ENCODE results near the gene PPM1M. TPM values are rescaled to one million over a fixed set of nuclear protein-coding genes. Genes with fewer than 3 reads are reported as not detected.

PPM1M gene
- total RNA-seq, 4 donors from 2014 or later: 2.0 to 8.4 (median 6.2) TPM

- 67 to 71% methylated on average over 5 to 8 of the region's 8 CpGs for WGBS, 2 donors (ENCODE audit: low coverage in 1 of 2)
- in situ Hi-C loops (cut with MboI; ENCODE audit: low pct_ligation_motif_present in 1 of 4, low pct_unique_long_range_greater_than_20kb in 1 of 4, low sequenced_read_pairs in 3 of 4): loop anchor here in 2 of 4 donors (5.0 to 10.0 kb wide), 2 partner anchors 52 to 54 kb away; partner anchors contain the start of gene TWF2 (in 1 of the 2)
- H3K27ac ChIP-seq: peak overlapping the region; percentile 98 to 99 (median 98)
Observed at GRCh38 chr3:52286777-52287110, 41.2 kb downstream of the PPM1M start.

DNA sequence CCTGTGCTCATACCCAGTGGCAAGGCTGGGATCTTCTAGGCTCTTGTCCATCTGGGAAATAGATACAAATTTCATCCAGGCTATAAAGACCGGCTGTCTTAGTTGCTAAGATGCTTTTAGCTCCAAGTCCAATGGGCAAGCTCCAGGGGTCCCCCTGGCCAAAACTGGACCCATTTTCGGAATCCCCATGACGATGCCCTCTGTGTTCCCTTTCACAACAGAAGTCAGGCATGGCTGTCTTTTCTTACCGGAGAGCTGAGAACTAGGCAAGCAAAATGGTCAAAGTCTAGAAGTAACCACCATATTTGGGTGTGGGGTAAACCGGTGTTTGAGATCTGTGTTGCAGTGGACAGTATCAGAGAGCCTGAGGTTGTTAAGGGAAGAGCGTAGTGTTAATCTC lies 43.1 kb downstream of the PPM1M start:
- in situ Hi-C loops (cut with MboI; ENCODE audit: low pct_ligation_motif_present in 1 of 4, low pct_unique_long_range_greater_than_20kb in 1 of 4, low sequenced_read_pairs in 3 of 4): loop anchor here in 2 of 4 donors (5.0 to 10.0 kb wide), 2 partner anchors 54 to 56 kb away; partner anchors contain the start of gene TWF2 (in 1 of the 2)
- H3K36me3 ChIP-seq: no peaks in the 10 kb centered on the region
- DNase-seq: no peak
- TF ChIP-seq CTCF (IDR thresholded peaks at IDR 0.05) (no peak), POLR2A (IDR thresholded peaks at IDR 0.05) (no peak), POLR2AphosphoS5 (IDR thresholded peaks at IDR 0.05) (no peak), EP300 (IDR thresholded peaks at IDR 0.05; ENCODE audit: low read depth) (no peak)
- H3K4me3 ChIP-seq: peak overlapping the region in 2 of 4 donors; percentile 76 to 87
- peaks cover 16 to 50% (median 31%) of the 10 kb centered on the region in 4 donors for H3K4me1 ChIP-seq
- peak overlapping the region; percentile 98 to 99 (median 98) for H3K27ac ChIP-seq
- 84 to 88% methylated on average over 4 to 6 of the region's 6 CpGs for WGBS, 2 donors (ENCODE audit: low coverage in 1 of 2)
- intact Hi-C loops (cut with DNase I; ENCODE audit: low total_unique reads): loop anchor here (10.0 kb wide), 1 partner anchor 1954 kb away; no protein-coding TSS in a partner anchor
- no peaks in the 10 kb centered on the region for H3K9me3 ChIP-seq
- no peaks in the 10 kb centered on the region for H3K27me3 ChIP-seq

More at GRCh38 chr3:52286777-52287110, 41.2 kb downstream of the PPM1M start:
- Histone ChIP-seq H3K36me3 (no peaks in the 10 kb centered on the region), H3K9me3 (no peaks in the 10 kb centered on the region), H3K27me3 (no peaks in the 10 kb centered on the region), H3K4me3 (peak overlapping the region in 3 of 4 donors; percentile 67 to 87 (median 76)), H3K4me1 (peaks cover 15 to 62% (median 34%) of the 10 kb centered on the region in 4 donors)
- DNase-seq: no peak
- TF ChIP-seq EP300 (IDR thresholded peaks at IDR 0.05; ENCODE audit: low read depth) (no peak), POLR2AphosphoS5 (IDR thresholded peaks at IDR 0.05) (no peak), POLR2A (IDR thresholded peaks at IDR 0.05) (no peak), CTCF (IDR thresholded peaks at IDR 0.05) (no peak)
- intact Hi-C loops (cut with DNase I; ENCODE audit: low total_unique reads): loop anchor here (10.0 kb wide), 1 partner anchor 1952 kb away; no protein-coding TSS in a partner anchor

GRCh38 chr3:52289338-52289746 lies 43.8 kb downstream of the PPM1M start:
- 73% methylated on average over 1 of the region's 1 CpG; no CpG with 5 or more reads in 1 of the 2 donors for WGBS, 2 donors (ENCODE audit: low coverage in 1 of 2)
- in situ Hi-C loops (cut with MboI; ENCODE audit: low pct_ligation_motif_present in 1 of 4, low pct_unique_long_range_greater_than_20kb in 1 of 4, low sequenced_read_pairs in 3 of 4) (loop anchor here in 2 of 4 donors (5.0 to 10.0 kb wide), 2 partner anchors 55 to 57 kb away; partner anchors contain the start of gene TWF2 (in 1 of the 2)), intact Hi-C loops (cut with DNase I; ENCODE audit: low total_unique reads) (loop anchor here (10.0 kb wide), 1 partner anchor 1955 kb away; no protein-coding TSS in a partner anchor)
- H3K27ac ChIP-seq: peak overlapping the region; percentile 98 to 99 (median 98)
- peaks cover 0 to 5% (median 0%) of the 10 kb centered on the region in 4 donors for H3K36me3 ChIP-seq
- TF ChIP-seq CTCF (IDR thresholded peaks at IDR 0.05) (no peak), POLR2A (IDR thresholded peaks at IDR 0.05) (peak; percentile 64), POLR2AphosphoS5 (IDR thresholded peaks at IDR 0.05) (peak; percentile 32 to 82 (median 48)), EP300 (IDR thresholded peaks at IDR 0.05; ENCODE audit: low read depth) (no peak)
- no peaks in the 10 kb centered on the region for H3K27me3 ChIP-seq
- H3K4me3 ChIP-seq: no peak overlapping the region
- DNase-seq: peak; percentile 41
- H3K4me1 ChIP-seq: peaks cover 16 to 47% (median 31%) of the 10 kb centered on the region in 4 donors
- H3K9me3 ChIP-seq: no peaks in the 10 kb centered on the region

DNA sequence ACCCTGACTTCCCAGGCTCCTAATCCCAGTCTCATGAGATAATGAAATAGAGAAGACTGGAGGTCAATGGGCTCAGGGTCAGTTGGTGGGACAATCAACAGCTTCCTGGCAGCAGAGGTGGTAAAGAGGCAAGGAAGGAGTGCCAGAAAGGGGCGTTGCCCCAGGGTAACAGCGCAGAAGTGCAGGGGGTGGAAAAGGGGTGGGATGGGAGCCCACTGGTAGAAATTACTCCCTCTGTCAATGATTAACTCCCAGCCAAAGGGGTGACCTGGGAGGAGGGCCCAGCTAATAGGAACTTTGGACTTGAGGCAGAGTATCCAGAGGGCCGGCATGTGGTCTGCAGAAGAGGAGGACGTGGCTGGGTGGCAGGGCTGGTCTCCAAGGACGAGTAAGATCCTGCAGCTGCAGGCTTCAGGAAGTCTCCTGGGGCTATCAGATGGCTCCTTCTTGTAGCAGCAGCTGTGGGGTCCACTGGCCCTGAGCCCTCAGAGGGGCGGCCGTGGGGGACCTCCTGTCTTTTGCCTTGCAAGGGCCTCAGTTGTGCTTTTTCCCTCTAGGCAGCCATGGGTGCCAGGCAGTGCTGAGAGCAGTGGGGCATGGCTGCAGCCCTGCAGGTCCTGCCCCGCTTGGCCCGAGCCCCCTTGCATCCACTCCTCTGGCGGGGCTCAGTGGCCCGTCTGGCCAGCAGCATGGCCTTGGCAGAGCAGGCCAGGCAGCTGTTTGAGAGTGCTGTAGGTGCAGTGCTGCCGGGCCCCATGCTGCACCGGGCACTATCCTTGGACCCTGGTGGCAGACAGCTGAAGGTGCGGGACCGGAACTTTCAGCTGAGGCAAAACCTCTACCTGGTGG lies 44.4 kb downstream of the PPM1M start:
- Histone ChIP-seq H3K27ac (peak overlapping the region; percentile 98 to 99 (median 98)), H3K36me3 (peaks cover 0 to 5% (median 0%) of the 10 kb centered on the region in 4 donors), H3K4me3 (peak overlapping the region in 3 of 4 donors; percentile 4 to 37 (median 23)), H3K4me1 (peaks cover 16 to 40% (median 29%) of the 10 kb centered on the region in 4 donors), H3K27me3 (no peaks in the 10 kb centered on the region), H3K9me3 (no peaks in the 10 kb centered on the region)
- WGBS, 2 donors (ENCODE audit: low coverage in 1 of 2): 36% methylated on average over 6 of the region's 15 CpGs; no CpG with 5 or more reads in 1 of the 2 donors
- TF ChIP-seq POLR2AphosphoS5 (IDR thresholded peaks at IDR 0.05) (peak; percentile 17 to 67 (median 65)), POLR2A (IDR thresholded peaks at IDR 0.05) (peak; percentile 44), CTCF (IDR thresholded peaks at IDR 0.05) (peak in 4 of 5 experiments; percentile 9 to 47 (median 20)), EP300 (IDR thresholded peaks at IDR 0.05; ENCODE audit: low read depth) (no peak)
- peak; percentile 82 for DNase-seq
- in situ Hi-C loops (cut with MboI; ENCODE audit: low pct_ligation_motif_present in 1 of 4, low pct_unique_long_range_greater_than_20kb in 1 of 4, low sequenced_read_pairs in 3 of 4): loop anchor here in 2 of 4 donors (5.0 to 10.0 kb wide), 2 partner anchors 55 to 58 kb away; partner anchors contain the start of gene TWF2 (in 1 of the 2)
- intact Hi-C loops (cut with DNase I; ENCODE audit: low total_unique reads): loop anchor here (10.0 kb wide), 2 partner anchors 55 to 1955 kb away; no protein-coding TSS in a partner anchor

Measured in transverse colon (tissue), 4 donors.